ENCODE results near the gene CCDC170.

CCDC170 gene

DNA sequence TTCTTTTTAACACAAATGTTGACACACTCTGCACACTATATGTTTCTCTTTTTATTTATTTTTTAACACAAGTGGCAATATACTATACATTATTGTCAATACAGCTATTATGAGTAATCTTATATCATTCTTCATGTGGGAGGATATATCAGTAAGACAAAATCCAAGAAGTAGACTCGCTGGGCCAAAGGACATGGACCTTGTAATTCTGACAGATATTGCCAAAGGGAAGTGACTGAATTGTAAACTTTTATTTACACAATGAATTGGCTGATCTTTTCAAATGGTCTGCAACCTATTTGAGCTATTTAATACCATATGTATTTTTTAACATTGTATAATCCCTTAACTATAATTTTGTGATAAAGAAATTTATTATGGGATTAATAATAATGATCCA, 56.0 kb downstream of the CCDC170 start:
- DNase-seq = no peak

DNA sequence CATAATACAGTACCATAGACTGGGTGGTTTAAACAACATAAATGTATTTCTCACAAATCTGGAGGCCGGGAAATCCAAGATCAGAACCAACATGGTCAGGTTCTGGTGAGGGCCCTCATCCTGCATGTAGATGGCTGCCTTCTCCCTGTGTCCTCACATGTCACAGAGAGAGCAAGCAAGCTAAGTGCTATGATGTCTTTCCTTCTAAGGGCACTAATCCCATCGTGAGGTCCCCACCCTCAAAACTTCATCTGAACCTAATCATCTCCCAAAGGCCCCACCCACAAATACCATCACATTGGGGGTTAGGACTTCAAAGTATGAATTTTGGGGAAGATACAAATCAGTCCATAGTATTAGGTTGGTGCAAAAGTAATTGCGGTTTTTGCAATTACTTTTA, 56.8 kb downstream of the CCDC170 start:
- no peak for DNase-seq

DNA sequence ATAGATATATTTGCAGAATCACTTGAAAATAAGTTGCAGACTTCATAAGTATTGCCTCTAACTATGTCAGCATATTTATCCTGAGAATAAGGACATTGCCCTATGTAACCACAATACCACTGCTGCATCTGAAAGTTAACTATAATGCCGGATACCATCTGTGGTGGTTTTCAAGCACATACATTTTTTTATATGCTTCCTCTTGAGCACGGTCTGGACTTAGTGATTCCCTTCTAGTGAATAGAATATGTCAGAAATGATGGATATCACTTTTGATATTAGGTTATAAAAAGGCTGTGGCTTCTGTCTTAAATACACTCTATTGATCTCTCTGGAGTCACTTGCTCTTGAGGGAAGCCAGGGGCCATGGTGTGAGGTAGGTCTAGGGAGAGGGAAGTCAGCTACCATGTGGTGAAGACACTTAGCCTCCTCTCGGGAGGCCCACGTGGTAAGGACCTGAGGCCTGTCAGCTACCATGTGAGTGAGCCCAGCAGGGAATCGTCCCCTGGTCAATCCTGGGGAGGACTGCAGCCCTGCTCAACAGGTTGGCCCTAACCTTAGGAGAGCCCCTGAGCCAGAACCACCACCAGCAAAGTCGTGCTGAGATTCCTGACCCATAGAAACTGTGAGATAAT, 57.5 kb downstream of the CCDC170 start:
- no peak for DNase-seq

DNA sequence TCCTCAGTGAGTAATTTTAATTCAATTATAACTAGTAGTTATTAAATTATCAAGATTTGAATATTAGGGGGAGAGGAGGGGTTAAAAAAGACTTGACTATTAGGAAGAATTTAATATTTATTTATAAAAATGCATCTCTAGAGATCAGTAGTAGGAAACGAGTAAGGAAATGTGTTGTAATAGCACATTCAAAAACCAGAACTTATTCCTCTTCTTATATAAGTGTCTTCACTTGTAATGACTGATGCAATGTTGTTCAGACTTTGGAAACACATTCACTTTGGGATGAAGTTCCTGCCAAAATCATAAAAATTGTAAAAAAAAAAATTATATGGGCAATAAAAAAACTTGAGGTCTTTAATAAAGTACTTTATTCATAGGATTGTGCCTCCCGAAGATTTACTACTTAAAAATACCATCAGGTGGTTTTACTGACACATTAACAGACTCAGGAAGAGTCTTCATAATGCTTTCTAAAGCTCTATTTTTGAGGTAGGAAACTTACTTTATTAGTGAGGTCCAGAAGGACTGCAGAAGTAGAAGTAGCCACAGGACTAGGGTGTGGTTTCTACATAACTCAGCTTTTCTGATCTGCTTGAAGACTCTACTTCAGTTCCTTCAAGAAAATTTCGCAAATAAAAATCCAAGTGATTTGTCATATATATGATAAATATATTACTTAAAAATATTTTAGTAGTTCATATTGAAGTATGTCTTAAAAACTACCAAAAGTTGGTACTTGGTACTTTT, 59.8 kb downstream of the CCDC170 start:
- no peak for DNase-seq

DNA sequence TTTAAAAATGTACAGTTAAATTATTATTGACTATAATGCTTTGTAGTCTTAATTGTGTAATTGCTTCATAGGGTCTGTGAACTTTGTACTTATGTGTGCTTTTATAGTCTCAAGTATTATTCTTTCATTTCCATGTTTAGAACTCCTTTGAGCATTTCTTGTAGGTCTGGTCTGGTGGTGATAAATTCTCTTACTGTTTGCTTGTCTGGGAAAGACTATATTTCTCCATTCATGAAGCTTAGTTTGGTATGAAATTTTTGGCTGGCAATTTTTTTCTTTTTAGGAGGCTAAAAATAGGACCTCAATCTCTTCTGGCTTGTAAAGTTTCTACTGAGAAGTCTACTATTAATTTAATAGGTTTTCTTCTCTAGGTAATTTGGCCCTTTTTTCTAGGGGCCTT, 67.4 kb downstream of the CCDC170 start:
- no peak for DNase-seq

DNA sequence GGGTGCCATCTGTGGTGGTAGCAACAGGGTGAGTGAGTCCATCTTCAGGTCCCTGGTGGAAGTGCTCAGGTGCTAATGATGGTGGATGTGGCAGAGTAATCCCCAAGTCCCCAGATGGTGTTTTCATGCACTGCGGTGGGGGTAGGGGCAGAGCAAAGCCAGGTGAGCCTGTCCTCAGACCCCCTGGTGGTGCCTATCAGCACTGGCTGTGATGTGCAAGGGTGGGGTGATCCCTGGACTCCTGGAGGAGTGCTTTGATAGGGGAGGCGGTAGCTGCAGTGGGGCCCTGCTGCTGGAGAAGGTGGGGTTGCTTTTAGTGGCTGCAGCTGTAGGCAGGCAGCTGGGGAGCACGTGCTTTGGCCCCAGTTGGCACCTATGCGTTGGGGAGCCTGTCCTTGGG, 70.8 kb downstream of the CCDC170 start:
- DNase-seq = no peak

DNA sequence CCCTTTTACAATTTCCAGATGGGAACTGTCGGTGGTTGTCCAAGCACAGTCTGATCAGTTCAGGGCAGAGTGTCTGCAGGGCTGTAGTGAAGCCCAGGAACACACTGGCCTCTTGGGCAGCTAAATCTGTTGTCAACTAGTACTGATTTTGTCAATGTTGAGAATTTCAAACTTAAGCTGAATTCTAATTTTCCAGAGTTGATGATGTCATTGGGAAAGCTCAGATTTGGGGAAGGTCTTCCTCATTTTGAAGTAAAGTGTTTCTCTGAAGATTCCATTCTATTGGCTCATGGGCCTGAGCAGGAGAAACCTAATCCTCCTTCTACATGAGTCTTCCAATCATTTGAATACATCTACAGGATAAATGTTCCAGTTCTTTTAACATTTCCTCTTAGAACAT, 72.1 kb downstream of the CCDC170 start:
- DNase-seq = no peak

DNA sequence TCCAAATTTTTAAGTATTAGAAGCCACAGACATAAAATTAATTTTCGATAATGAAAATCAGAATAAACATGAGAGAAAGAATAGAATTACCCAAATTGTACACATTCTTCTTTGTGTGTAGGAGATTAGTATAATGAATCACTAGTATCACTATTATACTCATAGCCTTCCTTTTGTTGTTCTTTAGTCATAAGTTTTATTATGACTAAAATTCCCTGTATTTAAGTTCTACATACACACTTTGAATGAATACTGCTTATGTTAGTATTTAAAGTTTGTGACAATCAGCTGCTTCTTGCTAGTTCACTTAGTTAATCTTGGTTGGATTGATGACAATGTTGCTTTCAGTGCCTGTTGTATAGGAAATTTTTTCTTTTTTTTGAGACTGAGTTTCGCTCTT, 72.7 kb downstream of the CCDC170 start:
- DNase-seq = no peak

DNA sequence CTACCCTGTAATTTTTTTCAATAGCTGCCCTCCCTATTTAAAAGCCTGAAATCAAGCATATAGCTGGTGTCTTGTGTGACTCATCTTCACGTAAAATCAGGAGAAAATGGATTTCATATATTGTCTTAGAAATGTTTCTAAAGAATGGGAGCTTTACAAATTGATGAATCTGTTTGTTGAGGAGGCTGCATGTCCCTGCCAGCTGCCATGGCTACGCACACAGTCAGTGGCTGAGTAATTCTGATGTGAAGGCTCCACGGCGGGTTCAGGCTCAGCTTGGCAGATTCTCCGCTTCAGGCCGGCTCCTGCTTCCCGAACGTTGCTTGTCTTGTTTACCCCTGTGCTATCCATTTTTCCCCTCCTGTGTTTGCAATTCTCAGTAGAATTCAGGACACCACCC, 82.8 kb downstream of the CCDC170 start:
- no peak for DNase-seq

DNA sequence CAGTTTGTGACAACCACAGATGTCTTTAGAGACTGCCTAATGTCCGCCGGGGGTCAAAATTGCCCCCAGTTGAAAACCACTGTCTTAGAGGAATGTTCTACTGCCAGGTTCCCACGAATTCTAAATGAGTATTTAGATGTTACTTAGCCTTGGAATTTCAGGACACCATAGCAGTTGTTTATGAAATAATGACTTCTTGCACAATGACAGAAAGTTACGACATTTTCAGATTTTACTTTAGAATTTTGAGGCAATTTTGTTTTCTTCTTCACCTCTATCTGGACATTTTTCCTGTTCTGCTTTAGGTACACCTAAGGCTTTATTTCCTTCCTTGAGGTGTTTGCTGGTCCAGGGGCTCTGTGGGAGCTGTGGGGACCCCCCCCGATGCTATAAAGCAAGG, 83.4 kb downstream of the CCDC170 start:
- DNase-seq = no peak

DNA sequence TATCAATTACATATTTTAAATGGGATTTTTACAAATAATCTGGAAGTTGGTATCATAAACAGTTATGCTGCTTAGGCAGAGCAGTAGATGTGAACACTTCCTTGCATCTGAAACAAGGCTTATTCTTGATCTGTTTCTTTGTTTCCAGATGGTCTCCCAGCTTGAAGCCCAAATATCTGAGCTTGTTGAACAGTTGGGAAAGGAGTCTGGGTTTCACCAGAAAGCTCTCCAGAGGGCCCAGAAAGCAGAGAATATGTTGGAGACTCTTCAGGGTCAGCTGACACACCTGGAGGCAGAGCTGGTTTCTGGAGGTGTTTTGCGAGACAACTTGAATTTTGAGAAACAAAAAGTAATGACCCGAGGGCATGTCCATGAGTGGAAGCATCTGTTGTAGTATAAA, 91.9 kb downstream of the CCDC170 start:
- no peak for DNase-seq

DNA sequence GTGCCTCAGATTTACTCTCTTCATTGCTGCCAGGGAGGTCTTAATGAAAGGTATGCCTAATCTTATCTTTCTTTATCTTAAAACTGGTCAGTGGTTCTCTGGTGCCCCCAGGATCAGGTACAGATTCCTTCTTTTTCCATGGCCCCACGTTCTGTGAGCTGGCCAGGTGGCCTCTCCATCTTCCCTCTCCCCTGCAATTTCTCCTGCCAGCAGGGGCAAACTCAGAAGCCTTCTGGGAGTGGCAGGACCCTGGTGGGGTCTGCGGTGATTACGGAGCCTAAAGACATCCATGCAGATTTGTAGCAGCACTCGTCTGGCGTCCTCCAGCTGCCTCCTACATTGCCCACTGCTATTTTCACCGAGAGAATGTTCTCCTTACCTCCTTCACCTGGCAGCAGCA, 95.8 kb downstream of the CCDC170 start:
- DNase-seq = no peak

DNA sequence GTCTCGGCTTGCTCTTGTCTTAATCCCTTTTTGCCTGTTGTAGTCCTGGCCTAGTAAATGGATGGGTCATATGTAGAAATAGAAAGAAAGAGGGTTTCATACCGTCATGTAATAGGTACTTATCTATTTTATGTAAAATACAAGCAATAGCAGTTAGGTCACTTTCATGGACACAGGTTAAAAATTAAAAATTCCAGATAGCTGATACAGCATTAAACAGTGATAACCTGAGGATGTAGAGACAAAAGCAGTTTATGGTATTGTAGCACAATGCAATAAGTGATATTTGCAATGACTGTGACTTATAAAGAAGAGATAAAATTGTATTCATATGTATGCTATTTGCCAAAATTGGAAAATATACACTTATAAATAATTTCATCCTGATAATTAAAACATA, 96.9 kb downstream of the CCDC170 start:
- DNase-seq = no peak

DNA sequence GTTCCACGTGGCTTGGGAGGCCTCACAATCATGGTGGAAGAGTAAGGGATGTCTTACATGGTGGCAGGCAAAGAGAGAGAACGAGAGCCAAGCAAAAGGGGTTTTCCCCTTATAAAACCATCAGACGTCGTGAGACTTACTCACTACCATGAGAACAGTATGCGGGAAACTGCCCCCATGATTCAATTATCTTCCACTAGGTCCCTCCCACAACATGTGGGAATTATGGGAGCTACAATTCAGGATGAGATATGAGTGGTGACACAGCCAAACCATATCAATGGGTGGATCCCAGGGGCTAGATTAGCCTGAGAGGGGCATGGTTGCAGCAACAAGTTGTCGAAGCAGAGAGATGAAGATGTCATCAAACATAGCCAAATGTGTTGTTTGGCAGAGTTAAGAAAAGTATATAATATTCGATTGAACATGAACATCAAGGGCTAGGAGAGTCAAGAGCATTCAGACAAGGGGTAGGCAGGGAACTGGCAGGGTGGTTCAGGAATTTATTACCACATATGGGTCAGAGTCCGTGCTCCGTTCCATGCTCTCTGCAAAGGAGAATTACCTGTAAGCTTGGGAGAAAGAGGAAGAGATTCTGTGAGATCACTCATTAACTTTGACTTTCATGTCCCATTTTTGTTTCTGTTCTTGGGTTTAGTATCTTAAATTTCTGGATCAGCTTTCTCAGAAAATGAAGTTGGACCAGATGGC, 98.8 kb downstream of the CCDC170 start:
- no peak for DNase-seq

DNA sequence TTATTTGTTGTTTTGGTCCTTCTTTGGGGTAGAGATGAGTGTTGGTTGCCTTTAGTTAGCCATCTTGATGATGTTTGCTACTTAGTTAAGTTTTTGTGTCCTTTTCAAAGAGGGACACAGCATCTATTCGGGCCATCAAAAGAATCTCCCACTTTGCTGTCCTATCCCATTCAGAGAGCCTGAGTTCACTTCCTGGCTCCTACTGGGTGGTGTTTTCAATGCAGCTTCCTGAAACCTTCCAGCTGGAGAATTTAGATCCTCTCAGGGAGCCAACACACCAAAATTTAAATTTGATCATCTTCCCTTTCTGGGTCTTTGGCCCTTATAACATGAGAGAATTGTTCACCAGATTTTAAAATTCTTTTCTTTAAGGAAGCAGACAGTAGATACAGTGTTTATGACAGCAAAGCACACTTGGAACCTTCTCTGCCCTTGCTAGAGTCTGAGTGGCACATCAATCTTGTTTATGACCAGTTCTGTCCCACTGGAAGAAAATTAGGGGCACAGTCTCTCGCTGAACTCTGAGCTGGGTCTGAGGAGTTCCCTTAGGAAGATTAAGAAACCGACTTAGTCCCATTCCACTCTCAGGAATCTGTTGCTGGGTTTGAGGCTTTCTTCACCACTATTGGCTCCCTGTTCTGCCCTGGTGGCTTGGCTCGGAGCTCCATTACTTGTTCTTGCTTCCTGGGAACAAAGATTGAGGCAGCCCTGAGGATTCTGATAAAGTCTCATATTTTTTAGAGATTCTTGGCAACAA, 115.5 kb downstream of the CCDC170 start:
- no peak for DNase-seq

DNA sequence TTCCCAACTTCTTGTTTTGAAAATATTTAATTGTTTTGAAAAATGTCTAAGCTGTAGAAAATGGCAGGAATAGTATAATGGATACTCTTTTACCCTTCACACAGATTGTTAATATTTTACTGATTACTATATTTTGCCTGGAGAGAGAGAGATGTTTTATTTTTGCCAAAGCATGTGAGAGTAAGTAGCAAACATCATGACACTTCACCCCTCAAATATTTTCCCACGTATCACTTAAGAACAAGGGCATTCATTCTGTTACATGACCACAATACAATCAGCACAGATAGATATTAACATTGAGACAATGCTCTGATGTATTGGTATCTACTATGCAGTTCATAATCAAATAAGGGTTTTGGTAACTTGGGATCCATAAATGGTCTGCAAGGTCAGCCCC, 116.5 kb downstream of the CCDC170 start:
- no peak for DNase-seq

DNA sequence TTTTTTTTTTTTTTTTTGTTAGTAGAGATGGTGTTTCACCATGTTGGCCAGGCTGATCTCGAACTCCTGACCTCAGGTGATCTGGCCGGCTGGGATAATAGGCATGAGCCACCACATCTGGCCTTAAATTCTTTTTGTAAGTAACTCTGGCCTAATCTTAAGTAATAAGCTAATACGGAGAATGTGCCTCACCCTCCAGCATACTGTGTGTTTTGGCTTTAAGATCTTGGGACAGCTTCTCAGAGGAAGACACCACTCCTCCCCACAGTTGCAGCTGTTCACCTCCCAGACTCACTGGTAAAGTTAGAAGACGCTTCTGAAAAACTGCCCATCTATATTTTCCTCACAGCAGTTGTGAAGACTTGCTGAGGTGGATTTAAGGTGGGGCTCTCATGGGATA, 120.8 kb downstream of the CCDC170 start:
- no peak for DNase-seq

DNA sequence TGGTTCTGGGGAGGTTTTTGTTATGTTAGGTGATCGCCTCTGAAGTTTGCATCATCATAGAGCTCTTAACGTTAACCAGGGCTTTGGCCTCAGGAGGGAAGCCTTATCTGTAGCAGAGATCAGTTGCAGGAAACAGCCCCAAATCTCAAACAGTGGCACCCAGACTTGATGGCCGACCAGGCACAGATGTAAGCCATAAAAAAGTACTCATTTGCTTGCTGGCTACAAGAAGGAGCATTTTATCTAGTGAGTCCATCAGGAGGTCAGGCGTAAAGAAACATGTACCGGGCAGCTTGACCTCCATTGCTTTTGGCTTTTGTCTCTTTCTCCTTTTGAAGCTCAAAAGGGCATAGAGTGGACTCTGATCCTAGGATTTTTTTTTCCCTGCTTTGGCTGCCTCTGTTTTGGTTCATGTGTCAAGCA, 122.3 kb downstream of the CCDC170 start:
- DNase-seq = no peak

DNA sequence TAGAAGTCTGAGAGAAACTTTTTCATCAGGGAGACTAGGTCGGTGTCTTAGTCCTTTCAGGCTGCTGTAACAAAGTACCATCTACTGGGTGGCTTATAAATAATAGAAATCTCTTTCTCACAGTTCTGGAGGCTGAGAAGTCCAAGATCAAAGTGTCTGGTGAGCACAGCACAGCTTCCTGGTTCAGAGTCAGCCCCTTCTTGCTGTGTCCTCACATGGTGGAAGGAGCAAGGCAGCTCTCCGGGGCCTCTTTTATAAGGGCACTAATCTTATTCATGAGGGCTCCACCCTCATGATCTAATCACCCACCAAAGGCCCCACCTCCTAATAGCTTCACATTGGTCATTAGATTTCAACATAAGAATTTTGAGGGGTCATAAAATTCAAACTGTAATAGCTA, 122.8 kb downstream of the CCDC170 start:
- DNase-seq = no peak

DNA sequence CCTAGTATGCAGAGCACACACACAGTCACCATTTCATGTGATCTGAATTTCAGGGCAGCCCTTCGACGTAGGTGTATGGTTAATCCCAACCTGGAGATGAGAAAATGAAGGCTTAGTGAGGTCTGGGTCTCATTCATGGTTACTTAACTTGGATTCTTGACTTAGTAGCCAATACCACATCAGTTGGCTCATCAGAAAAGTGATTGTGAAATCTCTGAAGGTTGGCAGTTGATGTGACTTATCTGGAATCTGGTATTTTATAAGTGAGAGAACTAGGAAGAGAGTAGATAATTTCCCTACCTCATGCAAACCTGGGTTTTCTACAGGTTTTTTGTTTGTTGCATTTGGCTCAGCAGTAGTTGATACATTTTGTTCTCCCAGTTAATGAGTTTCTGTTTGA, 123.7 kb downstream of the CCDC170 start:
- DNase-seq = no peak

DNA sequence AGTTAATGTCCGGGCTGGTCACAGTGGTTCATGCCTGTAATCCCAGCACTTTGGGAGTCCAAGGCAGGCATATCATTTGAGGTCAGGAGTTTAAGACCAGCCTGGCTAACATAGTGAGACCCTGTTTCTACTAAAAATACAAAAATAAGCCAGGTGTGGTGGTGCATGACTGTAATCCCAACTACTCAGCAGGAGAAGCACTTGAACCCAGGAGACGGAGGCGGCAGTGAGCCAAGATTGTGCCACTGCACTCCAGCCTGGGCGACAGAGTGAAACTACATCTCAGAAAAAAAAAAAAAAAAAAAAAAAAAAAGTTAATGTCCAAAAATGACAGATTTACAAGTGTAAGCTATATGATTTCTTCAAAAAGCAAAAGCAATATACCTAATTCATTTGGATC, 124.9 kb downstream of the CCDC170 start:
- DNase-seq = no peak

DNA sequence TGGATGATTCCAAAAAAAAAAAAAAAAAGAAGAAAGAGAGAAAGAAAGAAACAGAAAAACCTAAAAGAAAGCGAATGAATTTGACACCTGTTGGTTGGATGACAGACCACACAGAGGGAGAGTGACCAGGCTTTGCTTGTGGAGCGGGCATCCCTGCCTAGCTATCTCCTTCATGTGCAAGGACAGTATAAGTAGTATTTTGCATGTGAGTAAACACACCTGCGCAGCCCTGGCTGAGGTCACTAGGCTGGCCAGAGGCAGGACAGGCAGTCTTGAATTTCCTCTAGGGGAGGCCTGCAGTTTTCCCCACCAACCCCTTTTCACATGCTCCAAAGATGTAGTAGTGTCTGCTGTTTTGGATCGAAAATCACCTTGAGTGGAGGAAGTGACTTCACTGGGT, 126.4 kb downstream of the CCDC170 start:
- DNase-seq = no peak

DNA sequence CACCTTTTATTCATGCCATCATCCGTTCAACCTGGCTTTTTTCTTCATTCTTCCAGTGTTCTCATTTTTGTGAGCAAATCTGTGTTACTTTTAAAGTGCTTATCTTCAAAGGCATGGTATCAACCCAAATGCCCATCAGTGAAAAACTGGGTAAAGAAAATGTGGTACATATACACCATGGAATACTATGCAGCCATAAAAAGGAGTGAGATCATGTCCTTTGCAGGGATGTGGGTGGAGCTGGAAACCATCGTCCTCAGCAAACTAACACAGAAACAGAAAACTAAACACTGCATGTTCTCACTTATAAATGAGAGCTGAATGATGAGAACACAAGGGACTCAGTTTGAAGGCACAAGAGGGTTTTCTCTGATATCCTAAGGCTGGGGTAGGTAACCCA, 130.3 kb downstream of the CCDC170 start:
- no peak for DNase-seq

DNA sequence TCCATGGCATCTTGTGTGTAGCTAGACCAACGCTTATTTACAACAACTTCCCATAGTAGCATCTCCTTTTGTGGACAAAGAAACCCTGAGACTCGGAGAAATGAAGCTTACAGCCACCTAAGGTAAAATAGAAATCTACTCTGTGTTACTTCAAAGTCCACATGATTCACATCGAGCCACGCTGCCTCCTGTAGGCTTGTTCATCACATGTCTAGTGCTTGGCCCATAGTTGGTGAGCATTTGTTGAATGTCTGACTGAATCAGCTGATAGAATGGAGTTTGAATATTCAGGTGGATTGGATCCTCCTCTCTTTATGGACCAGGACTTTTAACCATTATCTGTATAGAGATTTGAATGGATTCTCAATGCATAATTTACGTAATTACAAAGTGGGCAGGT, 130.7 kb downstream of the CCDC170 start:
- no peak for DNase-seq

Measured in activated CD4-positive, alpha-beta T cell treated with anti-CD3 and anti-CD28 coated beads for 48 hours (primary cell).